ENCODE data around the gene NR3C1.

DNA sequence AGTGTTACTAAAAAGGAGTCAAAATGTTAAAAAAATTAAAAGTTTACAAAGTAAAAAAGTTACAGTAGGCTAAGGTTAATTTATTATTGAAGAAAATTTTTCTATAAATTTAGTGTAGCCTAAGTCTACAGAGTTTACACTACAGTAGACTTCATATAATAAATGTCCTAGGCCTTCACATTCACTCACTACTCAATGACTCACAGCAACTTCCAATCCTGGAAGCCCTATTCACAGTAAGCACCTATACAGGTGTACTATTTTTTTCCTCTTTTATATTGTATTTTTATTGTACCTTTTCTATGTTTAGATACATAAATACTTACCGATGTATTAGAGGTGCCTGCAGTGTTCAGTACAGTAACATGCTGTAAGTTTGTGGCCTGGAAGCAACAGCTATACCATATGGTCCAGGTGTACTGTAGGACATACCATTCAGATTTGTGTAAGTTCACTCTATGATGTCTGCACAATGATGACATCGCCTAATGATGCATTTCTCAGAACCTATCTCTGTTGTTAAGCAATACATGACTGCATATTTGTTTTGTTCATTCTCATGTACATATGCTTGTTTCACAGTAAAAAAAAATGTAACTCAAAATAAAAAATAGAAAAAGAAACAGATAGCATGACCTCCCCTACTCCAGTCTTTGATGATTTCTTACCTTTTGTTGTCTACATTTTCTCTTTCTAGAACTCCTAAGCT lies 64.7 kb downstream of the NR3C1 start:
- TF ChIP-seq, protein P1, sequence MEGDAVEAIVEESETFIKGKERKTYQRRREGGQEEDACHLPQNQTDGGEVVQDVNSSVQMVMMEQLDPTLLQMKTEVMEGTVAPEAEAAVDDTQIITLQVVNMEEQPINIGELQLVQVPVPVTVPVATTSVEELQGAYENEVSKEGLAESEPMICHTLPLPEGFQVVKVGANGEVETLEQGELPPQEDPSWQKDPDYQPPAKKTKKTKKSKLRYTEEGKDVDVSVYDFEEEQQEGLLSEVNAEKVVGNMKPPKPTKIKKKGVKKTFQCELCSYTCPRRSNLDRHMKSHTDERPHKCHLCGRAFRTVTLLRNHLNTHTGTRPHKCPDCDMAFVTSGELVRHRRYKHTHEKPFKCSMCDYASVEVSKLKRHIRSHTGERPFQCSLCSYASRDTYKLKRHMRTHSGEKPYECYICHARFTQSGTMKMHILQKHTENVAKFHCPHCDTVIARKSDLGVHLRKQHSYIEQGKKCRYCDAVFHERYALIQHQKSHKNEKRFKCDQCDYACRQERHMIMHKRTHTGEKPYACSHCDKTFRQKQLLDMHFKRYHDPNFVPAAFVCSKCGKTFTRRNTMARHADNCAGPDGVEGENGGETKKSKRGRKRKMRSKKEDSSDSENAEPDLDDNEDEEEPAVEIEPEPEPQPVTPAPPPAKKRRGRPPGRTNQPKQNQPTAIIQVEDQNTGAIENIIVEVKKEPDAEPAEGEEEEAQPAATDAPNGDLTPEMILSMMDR (IDR thresholded peaks at IDR 0.05; ENCODE audit: poor library complexity) = no peak
- TF ChIP-seq EZH2 (IDR thresholded peaks at IDR 0.05; ENCODE audit: borderline replicate concordance) = no peak
